Right cardiac atrium (tissue), 5 donors: ENCODE measurements around the gene PLEKHO1. TPM values are rescaled to one million over a fixed set of nuclear protein-coding genes. Genes with fewer than 3 reads are reported as not detected.
"Not testable (repeated sequence)": the region's sequence is repeated elsewhere in the genome, so short reads cannot be mapped to it uniquely, and the experiment has no call there.

Experiments used
- ATAC-seq, 2 donors: fragments of 200-7000 bp; cut with Tn5 transposase; one replicate each; pipeline versions ENCODE4 v1.8.0 to v1.9.1; 2020; ENCODE audit warnings: moderate library complexity in 2 of 2, mild to moderate bottlenecking in 1 of 2
- DNase-seq, 3 donors: peaks; one replicate each; pipeline ENCODE4 v3.0.0-alpha.2; 2020
- H3K27ac ChIP-seq: one replicate; pipeline ENCODE4 v1.5.1; 2013; ENCODE audit warnings: mild to moderate bottlenecking, low read length, control low read depth, moderate library complexity
- H3K27me3 ChIP-seq: one replicate; pipeline ENCODE4 v1.6.1; 2013; ENCODE audit not compliant: control insufficient read depth, insufficient read depth
- H3K4me1 ChIP-seq: one replicate; pipeline ENCODE4 v1.6.1; 2013; ENCODE audit warnings: low read length; ENCODE audit not compliant: control insufficient read depth, insufficient read depth
- H3K4me3 ChIP-seq: one replicate; pipeline ENCODE4 v1.5.1; 2013; ENCODE audit warnings: low read length, control low read depth
- H3K9me3 ChIP-seq: one replicate; pipeline ENCODE4 v1.6.1; 2013; ENCODE audit warnings: low read length; ENCODE audit not compliant: control insufficient read depth
- WGBS: extraction: QIAGEN DNeasy Blood & Tissue Kit; methylation state at CpG from one replicate; pipeline ENCODE4 v1.1.7; 2013; 5-methylcytosine and 5-hydroxymethylcytosine counted together
- intact Hi-C, 4 donors: fragments of 100-400 bp; cut with DNase I; formaldehyde crosslinking; loops; one replicate each; pipeline versions ENCODE4 v1.11.0 to v1.14.0; 2022 to 2023
- polyA plus RNA-seq: library from polyadenylated mRNA; stranded (reverse); fragments of 200-250 nt; gene quantifications from one replicate; pipeline ENCODE4 v1.2.3, GENCODE V29; 2013
- total RNA-seq, 4 donors: library from RNA; stranded (reverse); fragmentation: NEBNext Ultra II Directional; extraction: Animal tissue kit (Norgen Biotek cat#: 25700); gene quantifications; one replicate each; pipeline ENCODE4 v1.2.1, GENCODE V29; 2021
- donor health status: healthy with polysubstance abuse.
- donor health status: DM: no; HTN: yes; CAD: no.
- donor health status: DM: no; HTN: no; CAD: no.
- donor health status: DM: no; HTN: yes; CAD: no; lungs with severe emphysema.
- donor health status: DM: yes; HTN: yes; CAD: no.

Gene PLEKHO1
- total and polyA plus RNA-seq, 5 donors, result 28.9 to 73.2 (median 36.2) TPM

DNA sequence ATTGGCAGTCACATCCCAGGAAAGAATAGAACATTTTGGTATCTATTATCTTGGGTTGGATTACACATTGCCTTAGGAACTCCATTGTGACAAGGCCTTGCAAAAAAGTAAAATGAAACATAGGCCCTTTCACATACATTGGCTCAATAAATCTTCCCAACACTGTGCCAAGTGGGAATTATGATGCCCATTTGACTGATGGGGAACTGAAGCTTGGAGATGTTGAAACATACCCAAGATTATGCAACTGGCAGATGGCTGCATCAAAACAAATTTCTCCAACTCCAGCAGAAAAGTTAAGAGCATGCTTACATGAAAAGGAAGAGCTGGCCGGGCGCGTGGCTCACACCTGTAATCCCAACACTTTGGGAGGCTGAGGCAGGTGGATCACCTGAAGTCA lies 26.9 kb downstream of the PLEKHO1 start:
- ATAC-seq, result no peak
- intact Hi-C loops, result no loop called here
- no peak for DNase-seq
- H3K4me1 ChIP-seq, result no peaks in the 10 kb centered on the region
- no peaks in the 10 kb centered on the region for H3K27me3 ChIP-seq
- WGBS, result 78% methylated on average over 3 of the region's 3 CpGs
- H3K4me3 ChIP-seq, result no peak overlapping the region
- H3K9me3 ChIP-seq, result no peaks in the 10 kb centered on the region
- H3K27ac ChIP-seq, result no peak overlapping the region

- H3K27ac ChIP-seq, result no peak overlapping the region
- no peak for ATAC-seq
- no peaks in the 10 kb centered on the region for H3K27me3 ChIP-seq
- intact Hi-C loops, result no loop called here
- no peak for DNase-seq
- no peak overlapping the region for H3K4me3 ChIP-seq
- no peaks in the 10 kb centered on the region for H3K4me1 ChIP-seq
- H3K9me3 ChIP-seq, result no peaks in the 10 kb centered on the region
Measured at GRCh38 chr1:150178548-150178947, 28.8 kb downstream of the PLEKHO1 start.

DNA sequence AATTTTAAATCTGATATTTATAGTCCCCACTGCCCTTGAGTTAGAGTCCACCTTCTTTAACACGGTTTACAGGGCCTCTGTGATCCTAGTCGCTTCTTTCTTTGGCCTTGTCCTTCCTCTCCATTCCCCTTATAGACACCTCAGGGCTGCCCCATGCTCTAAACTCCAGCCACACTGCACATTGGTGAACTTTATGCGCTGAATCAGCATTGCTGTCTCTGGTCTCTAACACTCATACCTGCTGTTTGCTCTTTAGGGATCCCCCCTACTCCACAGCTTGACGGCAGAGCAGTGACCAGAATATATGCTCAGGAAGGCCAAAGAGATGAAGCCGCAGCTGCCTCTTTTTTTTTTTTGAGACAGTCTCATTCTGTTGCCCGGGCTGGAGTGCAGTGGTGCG lies 30.2 kb downstream of the PLEKHO1 start:
- intact Hi-C loops, result no loop called here
- WGBS, result 93% methylated on average over 7 of the region's 7 CpGs

GRCh38 chr1:150180474-150180873 lies 30.8 kb downstream of the PLEKHO1 start:
- Histone ChIP-seq H3K9me3 (no peaks in the 10 kb centered on the region), H3K4me1 (no peaks in the 10 kb centered on the region), H3K4me3 (no peak overlapping the region), H3K27ac (no peak overlapping the region), H3K27me3 (no peaks in the 10 kb centered on the region)
- no peak for ATAC-seq
- 64% methylated on average over 5 of the region's 5 CpGs for WGBS
- intact Hi-C loops, result no loop called here
- no peak for DNase-seq

More for the DNA sequence above, 30.2 kb downstream of the PLEKHO1 start:
- Histone ChIP-seq H3K9me3 (no peaks in the 10 kb centered on the region), H3K4me3 (no peak overlapping the region), H3K27ac (no peak overlapping the region), H3K4me1 (no peaks in the 10 kb centered on the region), H3K27me3 (no peaks in the 10 kb centered on the region)
- ATAC-seq, result no peak
- DNase-seq, result no peak

GRCh38 chr1:150182247-150182646 lies 32.5 kb downstream of the PLEKHO1 start:
- no peaks in the 10 kb centered on the region for H3K27me3 ChIP-seq
- intact Hi-C loops, result no loop called here
- DNase-seq (no peak), ATAC-seq (no peak)
- H3K27ac ChIP-seq, result no peak overlapping the region
- WGBS, result 85% methylated on average over 11 of the region's 11 CpGs
- no peak overlapping the region for H3K4me3 ChIP-seq
- H3K4me1 ChIP-seq, result no peaks in the 10 kb centered on the region
- H3K9me3 ChIP-seq, result no peaks in the 10 kb centered on the region

DNA sequence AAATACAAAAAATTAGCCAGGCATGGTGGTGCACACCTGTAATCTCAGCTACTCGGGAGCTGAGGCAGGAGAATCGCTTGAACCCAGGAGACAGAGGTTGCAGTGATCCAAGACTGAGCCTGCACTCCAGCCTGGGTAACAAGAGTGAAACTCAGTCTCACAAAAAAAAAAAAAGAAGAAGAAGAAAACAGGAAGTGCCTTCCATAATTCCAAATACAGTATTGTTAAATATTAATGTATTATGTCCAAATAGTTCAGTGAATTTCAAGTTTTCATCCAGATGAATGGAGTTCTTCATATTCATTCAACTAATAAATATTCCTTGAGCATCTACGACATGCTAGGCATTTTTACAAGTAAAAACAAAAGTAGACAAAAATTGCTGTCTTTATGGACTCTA lies 33.3 kb downstream of the PLEKHO1 start:
- no peak for ATAC-seq

DNA sequence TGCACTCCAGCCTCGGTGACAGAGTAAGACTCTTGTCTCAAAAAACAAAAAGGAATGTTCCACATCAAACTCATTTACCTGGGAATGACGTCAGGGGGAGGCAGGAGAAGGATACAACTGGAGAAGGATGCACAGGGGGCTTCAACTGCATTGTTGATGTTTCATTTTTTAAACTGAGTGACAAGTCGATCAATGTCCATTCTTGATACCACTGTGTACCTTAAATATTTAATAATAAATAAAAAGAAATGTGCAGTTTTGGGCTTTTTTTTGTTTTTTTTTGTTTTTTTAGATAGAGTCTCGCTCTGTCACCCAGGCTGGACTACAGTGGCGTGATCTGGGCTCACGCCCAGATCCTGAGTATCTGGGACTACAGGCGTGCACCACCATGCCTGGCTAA lies 35.8 kb downstream of the PLEKHO1 start:
- no peak overlapping the region for H3K27ac ChIP-seq
- no peak overlapping the region for H3K4me3 ChIP-seq
- no peaks in the 10 kb centered on the region for H3K4me1 ChIP-seq
- no peak for DNase-seq
- intact Hi-C loops, result loop anchor here in 1 of 4 donors (5.0 kb wide), 1 partner anchor 113 kb away; no protein-coding TSS in a partner anchor
- no peak for ATAC-seq
- 90% methylated on average over 7 of the region's 7 CpGs for WGBS
- no peaks in the 10 kb centered on the region for H3K9me3 ChIP-seq
- no peaks in the 10 kb centered on the region for H3K27me3 ChIP-seq

More for the DNA sequence above, 33.3 kb downstream of the PLEKHO1 start:
- H3K27ac ChIP-seq, result no peak overlapping the region
- H3K27me3 ChIP-seq, result no peaks in the 10 kb centered on the region
- no peak overlapping the region for H3K4me3 ChIP-seq
- intact Hi-C loops, result no loop called here
- H3K4me1 ChIP-seq, result no peaks in the 10 kb centered on the region
- no peaks in the 10 kb centered on the region for H3K9me3 ChIP-seq
- no peak for DNase-seq
- 80% methylated on average over 3 of the region's 3 CpGs for WGBS

- H3K4me1 ChIP-seq, H3K27me3 ChIP-seq, H3K9me3 ChIP-seq, ATAC-seq, H3K27ac ChIP-seq, DNase-seq, H3K4me3 ChIP-seq: not testable (repeated sequence)
- intact Hi-C loops, result loop anchor here in 1 of 4 donors (5.0 kb wide), 1 partner anchor 114 kb away; no protein-coding TSS in a partner anchor
- WGBS, result 87% methylated on average over 7 of the region's 7 CpGs
Measured at GRCh38 chr1:150186438-150186788, 36.7 kb downstream of the PLEKHO1 start.

GRCh38 chr1:150186789-150187559 lies 37.3 kb downstream of the PLEKHO1 start:
- no peak overlapping the region for H3K27ac ChIP-seq
- no peak overlapping the region for H3K4me3 ChIP-seq
- ATAC-seq (peak; percentile 63 to 77), DNase-seq (peak in 1 of 3 donors; percentile 59)
- no peaks in the 10 kb centered on the region for H3K4me1 ChIP-seq
- peaks cover 3% of the 10 kb centered on the region for H3K9me3 ChIP-seq
- intact Hi-C loops, result loop anchor here in 1 of 4 donors (5.0 kb wide), 1 partner anchor 115 kb away; no protein-coding TSS in a partner anchor
- H3K27me3 ChIP-seq, result no peaks in the 10 kb centered on the region
- 29% methylated on average over 10 of the region's 10 CpGs for WGBS

- no peak overlapping the region for H3K4me3 ChIP-seq
- no peaks in the 10 kb centered on the region for H3K4me1 ChIP-seq
- ATAC-seq, result peak; percentile 51 to 64
- peaks cover 3% of the 10 kb centered on the region for H3K9me3 ChIP-seq
- no peak overlapping the region for H3K27ac ChIP-seq
- DNase-seq, result no peak
- no peaks in the 10 kb centered on the region for H3K27me3 ChIP-seq
- intact Hi-C loops, result loop anchor here in 1 of 4 donors (5.0 kb wide), 1 partner anchor 115 kb away; no protein-coding TSS in a partner anchor
- WGBS, result 6% methylated on average over 3 of the region's 3 CpGs
Measured at GRCh38 chr1:150187560-150187931, 37.8 kb downstream of the PLEKHO1 start.

- Histone ChIP-seq H3K4me3 (no peak overlapping the region), H3K4me1 (no peaks in the 10 kb centered on the region), H3K27ac (peak overlapping the region; percentile 67), H3K27me3 (no peaks in the 10 kb centered on the region), H3K9me3 (peaks cover 3% of the 10 kb centered on the region)
- ATAC-seq, result peak; percentile 65 to 66
- intact Hi-C loops, result no loop called here
- 34% methylated on average over 2 of the region's 2 CpGs for WGBS
- no peak for DNase-seq
Measured at GRCh38 chr1:150192012-150192411, 42.3 kb downstream of the PLEKHO1 start.
